Activated T-cell treated with anti-CD3 and anti-CD28 coated beads, Interleukin-2, amount 50 U/mL, for 4 hours (primary cell): ENCODE data around the gene ZNF618. TPM values are rescaled to one million over a fixed set of nuclear protein-coding genes. Genes with fewer than 3 reads are reported as not detected.

Source experiments
- ATAC-seq, 2 donors: fragments of 200-7000 bp; cut with Tn5 transposase; one replicate each; pipeline ENCODE4 v1.10.0; 2021
- DNase-seq: peaks from one replicate; pipeline ENCODE4 v3.0.0-alpha.2; 2020
- H3K27me3 Mint-ChIP-seq: one replicate; pipeline ENCODE4 v1.8.0; 2021; ENCODE audit warnings: low read depth, mixed read lengths
- H3K36me3 Mint-ChIP-seq: one replicate; pipeline ENCODE4 v1.8.0; 2022; ENCODE audit warnings: mixed read lengths; ENCODE audit not compliant: insufficient read depth
- H3K4me1 Mint-ChIP-seq: one replicate; pipeline ENCODE4 v1.8.0; 2021; ENCODE audit warnings: low read depth, mixed read lengths
- H3K4me3 Mint-ChIP-seq: one replicate; pipeline ENCODE4 v1.8.0; 2021; ENCODE audit warnings: mild to moderate bottlenecking, moderate library complexity, mixed read lengths
- H3K9me3 Mint-ChIP-seq: one replicate; pipeline ENCODE4 v1.8.0; 2021; ENCODE audit warnings: mixed read lengths
- total RNA-seq, 3 donors: library from RNA; stranded (reverse); gene quantifications; one replicate each; pipeline ENCODE4 v1.2.1, GENCODE V29; 2021

Gene ZNF618
- total RNA-seq, 3 donors from 2014 or later = 0.19 to 0.48 (median 0.21) TPM

DNA sequence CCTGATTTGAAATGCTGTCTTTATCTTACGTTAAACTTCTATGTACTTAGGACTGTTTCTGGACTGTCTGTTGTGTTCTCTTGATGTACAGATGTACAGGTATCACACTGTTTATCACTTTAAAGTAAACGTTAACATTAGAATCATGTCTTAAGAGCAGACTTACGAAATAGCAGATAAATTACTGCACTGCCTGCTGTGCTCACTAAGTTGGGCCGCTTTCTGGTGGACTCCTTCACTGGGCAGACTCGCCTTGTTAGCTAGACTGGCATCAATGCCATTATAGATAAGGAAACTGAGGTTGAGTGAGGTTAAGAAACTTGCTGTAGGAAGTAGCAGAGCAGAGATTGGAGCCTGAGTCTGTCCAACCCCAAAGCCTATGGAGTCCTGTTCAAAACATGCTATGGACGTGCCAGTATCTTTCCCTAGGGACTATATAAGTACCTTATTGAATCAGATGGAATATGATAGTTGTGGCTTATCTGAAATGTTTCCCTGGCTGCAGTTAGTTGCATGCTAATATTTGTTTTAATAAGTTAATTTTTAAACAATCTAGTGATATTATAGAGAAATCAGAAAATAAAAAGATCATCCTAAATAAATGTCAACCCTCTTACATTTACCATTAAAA lies 16.9 kb downstream of the ZNF618 start:
- Mint-ChIP-seq H3K4me3 (no peak overlapping the region), H3K36me3 (no peaks in the 10 kb centered on the region), H3K27me3 (no peaks in the 10 kb centered on the region), H3K9me3 (peaks cover 4% of the 10 kb centered on the region), H3K4me1 (peaks cover 3% of the 10 kb centered on the region)
- DNase-seq (no peak), ATAC-seq (no peak)

DNA sequence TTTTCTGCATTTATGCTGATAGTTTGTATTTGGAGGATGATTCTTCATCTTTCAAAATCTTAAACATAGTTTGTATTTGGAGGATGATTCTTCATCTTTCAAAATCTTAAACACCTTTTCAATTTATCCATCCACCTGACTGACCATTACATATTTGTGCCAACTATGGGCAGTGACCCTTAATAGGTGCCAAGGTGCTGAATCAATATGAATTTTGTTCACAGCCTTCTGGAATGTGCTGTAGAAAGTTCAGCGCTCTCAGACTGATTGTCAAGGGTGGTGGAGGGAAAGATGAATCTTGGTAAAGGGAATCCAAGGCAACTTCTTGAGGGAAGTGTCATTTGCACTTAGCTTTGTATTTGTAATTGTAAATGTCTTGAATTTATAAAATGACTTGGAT lies 18.1 kb downstream of the ZNF618 start:
- no peak for ATAC-seq
- Mint-ChIP-seq H3K9me3 (peaks cover 4% of the 10 kb centered on the region), H3K36me3 (no peaks in the 10 kb centered on the region), H3K4me3 (no peak overlapping the region), H3K4me1 (peaks cover 3% of the 10 kb centered on the region), H3K27me3 (peaks cover under 1% of the 10 kb centered on the region)
- no peak for DNase-seq

DNA sequence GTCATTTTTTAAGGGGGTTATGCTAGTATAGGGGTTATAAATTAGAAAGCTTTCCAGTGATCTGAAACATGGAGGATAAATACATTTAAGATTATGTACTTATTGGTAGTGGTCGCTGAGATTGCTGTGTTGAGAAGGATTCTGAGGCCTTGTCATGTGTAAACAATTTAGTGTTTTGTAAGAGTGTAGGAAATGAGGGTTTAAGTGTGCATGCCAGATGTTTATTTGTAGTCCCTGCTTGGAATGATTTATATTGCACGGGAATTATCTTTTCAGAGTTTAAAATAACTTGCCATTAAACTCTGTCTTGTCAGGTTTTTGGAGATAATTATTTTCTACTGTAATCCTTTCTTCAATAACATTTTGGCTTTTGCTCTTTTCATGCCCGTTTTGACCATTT lies 19.4 kb downstream of the ZNF618 start:
- Mint-ChIP-seq H3K36me3 (no peaks in the 10 kb centered on the region), H3K27me3 (peaks cover 2% of the 10 kb centered on the region), H3K4me1 (peaks cover 3% of the 10 kb centered on the region), H3K9me3 (peaks cover 4% of the 10 kb centered on the region), H3K4me3 (no peak overlapping the region)
- DNase-seq = no peak
- ATAC-seq = no peak

DNA sequence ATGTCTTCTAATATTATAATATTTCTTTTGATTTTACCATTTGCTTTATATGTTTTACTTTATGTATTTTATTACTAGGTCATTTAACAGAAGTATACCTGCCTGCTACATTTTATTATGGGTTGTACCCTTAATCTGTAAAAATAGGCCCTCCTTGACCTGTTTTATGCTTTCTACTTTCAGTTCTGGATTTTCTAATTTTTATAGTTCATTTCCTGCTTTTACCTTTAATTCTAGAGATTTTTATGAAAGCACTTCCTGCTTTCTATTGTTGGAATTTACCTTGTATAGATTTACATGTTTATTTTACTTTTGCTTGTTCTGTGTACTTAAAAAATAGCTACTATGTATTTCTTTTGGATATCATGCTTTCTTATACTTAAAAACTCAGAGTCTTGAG lies 20.6 kb downstream of the ZNF618 start:
- Mint-ChIP-seq H3K9me3 (no peaks in the 10 kb centered on the region), H3K4me3 (no peak overlapping the region)

DNA sequence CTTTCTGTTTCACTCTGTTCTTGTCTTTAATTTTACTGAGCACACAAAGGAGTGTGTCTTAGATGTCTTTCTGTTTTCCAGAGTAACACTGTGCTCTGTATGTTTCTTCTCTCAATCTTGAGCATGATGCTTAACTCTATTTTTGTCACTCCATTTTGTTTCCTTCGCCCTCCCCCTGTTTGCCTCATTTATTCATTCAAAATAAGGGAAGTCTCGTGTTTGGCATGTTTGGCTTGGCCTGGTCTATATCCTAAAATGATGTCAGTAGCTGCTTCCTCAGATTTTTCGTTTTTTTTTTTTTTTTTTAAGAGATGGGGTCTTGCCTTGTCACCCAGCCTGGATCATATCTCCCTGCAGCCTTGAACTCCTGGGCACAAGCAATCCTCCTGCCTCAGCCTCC lies 22.0 kb downstream of the ZNF618 start:
- Mint-ChIP-seq H3K27me3 (peaks cover 2% of the 10 kb centered on the region), H3K9me3 (peaks cover under 1% of the 10 kb centered on the region)

More for the DNA sequence above, 20.6 kb downstream of the ZNF618 start:
- no peaks in the 10 kb centered on the region for H3K36me3 Mint-ChIP-seq
- H3K27me3 Mint-ChIP-seq = peaks cover 2% of the 10 kb centered on the region
- peaks cover 3% of the 10 kb centered on the region for H3K4me1 Mint-ChIP-seq
- ATAC-seq = no peak
- no peak for DNase-seq

DNA sequence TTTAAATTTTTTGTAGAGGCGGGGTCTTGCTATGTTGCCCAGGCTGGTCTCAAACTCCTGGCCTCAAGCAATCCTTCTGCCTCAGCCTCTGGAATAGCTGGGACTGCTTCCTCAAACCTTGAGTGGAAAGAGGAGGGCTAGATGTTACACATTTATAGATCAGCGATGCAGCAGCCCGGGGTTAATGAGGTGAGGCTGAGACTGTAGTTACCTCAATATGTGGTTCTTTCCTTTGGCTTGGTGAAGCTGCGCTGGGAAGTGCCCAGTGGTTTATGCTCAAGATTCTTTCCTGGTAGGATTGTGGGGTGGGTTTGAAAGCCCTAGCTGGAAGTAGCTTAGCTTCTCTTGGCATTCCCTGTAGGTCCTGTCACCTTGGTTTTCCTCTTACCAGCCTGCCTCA lies 22.5 kb downstream of the ZNF618 start:
- Mint-ChIP-seq H3K4me3 (no peak overlapping the region), H3K27me3 (peaks cover 2% of the 10 kb centered on the region), H3K9me3 (peaks cover 5% of the 10 kb centered on the region), H3K4me1 (peaks cover 3% of the 10 kb centered on the region), H3K36me3 (no peaks in the 10 kb centered on the region)
- no peak for DNase-seq
- ATAC-seq = no peak

More for the DNA sequence above, 22.0 kb downstream of the ZNF618 start:
- peaks cover 3% of the 10 kb centered on the region for H3K4me1 Mint-ChIP-seq
- no peak overlapping the region for H3K4me3 Mint-ChIP-seq
- no peak for ATAC-seq
- H3K36me3 Mint-ChIP-seq = no peaks in the 10 kb centered on the region
- no peak for DNase-seq

DNA sequence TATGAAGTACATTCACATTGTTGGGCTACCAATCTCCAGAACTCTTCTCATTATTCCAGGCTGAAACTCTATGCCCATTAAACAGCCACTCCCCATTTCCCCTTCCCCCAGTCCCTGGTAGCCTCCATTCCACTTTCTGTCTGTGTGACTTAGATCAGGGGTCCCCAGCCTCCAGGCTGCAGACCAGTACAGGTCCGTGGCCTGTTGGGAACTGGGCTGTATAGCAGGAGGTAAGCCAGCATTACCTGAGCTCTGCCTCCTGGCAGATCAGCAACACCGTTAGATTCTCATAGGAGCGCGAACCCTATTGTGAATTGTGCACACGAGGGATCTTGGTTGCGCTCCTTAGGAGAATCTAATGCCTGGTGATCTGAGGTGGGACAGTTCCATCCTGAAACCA lies 23.1 kb downstream of the ZNF618 start:
- ATAC-seq = no peak
- no peak for DNase-seq
- no peaks in the 10 kb centered on the region for H3K36me3 Mint-ChIP-seq
- H3K27me3 Mint-ChIP-seq = peaks cover 2% of the 10 kb centered on the region
- peaks cover 12% of the 10 kb centered on the region for H3K9me3 Mint-ChIP-seq
- peaks cover 3% of the 10 kb centered on the region for H3K4me1 Mint-ChIP-seq
- no peak overlapping the region for H3K4me3 Mint-ChIP-seq

DNA sequence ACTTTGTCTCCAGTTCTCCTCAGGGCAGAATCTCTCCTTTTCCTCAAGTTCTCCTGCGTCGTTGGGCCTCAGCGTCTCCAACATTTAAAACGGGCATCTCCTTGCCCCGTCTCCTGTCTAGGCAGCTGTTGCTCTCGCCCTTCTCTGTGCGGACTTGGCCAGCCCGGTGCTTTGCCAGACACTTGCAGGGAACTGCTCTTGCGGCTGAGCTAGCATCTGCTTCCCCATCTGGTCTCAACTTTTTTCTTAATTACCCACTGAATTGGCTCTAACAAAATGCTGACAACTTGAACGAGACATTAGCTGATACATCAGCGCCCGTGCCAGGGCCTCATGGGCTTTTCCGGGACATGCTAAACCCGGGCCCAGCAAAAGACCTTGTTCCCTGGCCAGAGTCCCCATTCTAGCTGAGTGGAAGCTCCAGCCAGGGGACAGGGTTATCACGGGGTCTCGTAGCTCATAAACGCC lies 25.1 kb downstream of the ZNF618 start:
- Mint-ChIP-seq H3K4me3 (no peak overlapping the region), H3K36me3 (no peaks in the 10 kb centered on the region), H3K9me3 (peaks cover 18% of the 10 kb centered on the region), H3K4me1 (peaks cover 3% of the 10 kb centered on the region), H3K27me3 (peaks cover 2% of the 10 kb centered on the region)
- no peak for DNase-seq
- ATAC-seq = no peak

DNA sequence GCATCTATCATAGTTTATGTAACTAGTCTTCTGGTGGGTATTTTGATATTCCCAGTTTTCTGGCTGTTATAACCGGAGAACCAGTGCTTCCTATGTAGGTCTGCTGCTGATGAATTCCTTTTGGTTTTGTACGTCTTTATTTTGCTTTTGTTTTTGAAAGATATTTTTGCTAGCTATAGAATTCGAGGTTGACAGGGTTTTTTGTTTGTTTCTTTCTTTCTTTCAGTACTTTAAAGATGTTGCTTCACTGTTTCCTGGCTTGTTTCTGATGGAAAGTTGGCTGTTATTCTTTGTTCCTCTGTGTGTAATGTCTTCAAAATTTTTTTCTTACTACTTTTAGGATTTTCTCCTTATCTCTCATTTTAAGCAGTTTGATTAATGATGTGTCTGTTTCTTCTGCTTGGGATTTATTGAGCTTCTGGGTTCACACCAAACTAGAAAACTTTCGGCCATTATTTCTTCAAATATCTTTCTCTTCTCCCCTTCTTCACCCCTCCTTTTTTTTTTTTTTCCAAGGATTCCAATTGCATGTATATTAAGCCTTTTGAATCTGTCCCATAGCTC lies 27.5 kb downstream of the ZNF618 start:
- H3K9me3 Mint-ChIP-seq = peaks cover 18% of the 10 kb centered on the region
- H3K4me3 Mint-ChIP-seq = no peak overlapping the region
- H3K4me1 Mint-ChIP-seq = no peaks in the 10 kb centered on the region
- no peaks in the 10 kb centered on the region for H3K36me3 Mint-ChIP-seq
- no peak for DNase-seq
- ATAC-seq = no peak
- H3K27me3 Mint-ChIP-seq = peaks cover 2% of the 10 kb centered on the region

DNA sequence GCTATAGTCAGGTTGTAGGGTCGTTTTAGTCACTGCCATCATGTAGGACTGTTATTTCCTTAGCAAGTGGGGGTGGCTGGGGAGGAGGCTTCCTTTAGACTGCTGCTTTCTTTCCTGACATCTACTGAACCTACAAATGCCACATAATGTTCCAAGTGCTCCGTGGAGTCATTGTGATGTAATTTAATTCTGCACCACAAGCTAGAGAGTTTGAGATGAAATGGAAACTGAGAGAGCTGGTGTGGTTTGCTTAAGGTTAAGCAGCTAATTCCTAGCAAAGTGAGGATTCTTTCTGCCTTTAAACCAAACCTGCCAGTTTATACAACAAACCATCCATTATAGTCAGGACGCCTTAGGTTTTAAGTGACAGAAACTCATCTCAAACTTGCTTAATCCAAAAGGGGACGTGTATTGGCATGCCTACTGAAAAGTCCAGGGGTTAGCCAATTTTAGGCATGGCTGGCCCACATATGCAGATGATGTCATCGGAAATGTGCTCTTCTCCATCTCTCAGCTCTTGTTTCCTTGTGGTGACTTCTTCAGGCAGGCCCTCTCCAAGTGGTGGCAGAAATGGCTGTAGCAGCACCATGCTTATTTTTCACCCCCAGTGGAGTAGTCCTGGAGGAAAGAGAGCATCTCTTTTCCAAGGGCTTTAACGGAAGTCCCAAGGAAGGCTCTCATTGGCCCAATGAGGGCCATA lies 30.5 kb downstream of the ZNF618 start:
- no peaks in the 10 kb centered on the region for H3K36me3 Mint-ChIP-seq
- H3K4me3 Mint-ChIP-seq = no peak overlapping the region
- peaks cover 18% of the 10 kb centered on the region for H3K9me3 Mint-ChIP-seq
- H3K27me3 Mint-ChIP-seq = no peaks in the 10 kb centered on the region
- DNase-seq = no peak
- ATAC-seq = no peak
- H3K4me1 Mint-ChIP-seq = no peaks in the 10 kb centered on the region

DNA sequence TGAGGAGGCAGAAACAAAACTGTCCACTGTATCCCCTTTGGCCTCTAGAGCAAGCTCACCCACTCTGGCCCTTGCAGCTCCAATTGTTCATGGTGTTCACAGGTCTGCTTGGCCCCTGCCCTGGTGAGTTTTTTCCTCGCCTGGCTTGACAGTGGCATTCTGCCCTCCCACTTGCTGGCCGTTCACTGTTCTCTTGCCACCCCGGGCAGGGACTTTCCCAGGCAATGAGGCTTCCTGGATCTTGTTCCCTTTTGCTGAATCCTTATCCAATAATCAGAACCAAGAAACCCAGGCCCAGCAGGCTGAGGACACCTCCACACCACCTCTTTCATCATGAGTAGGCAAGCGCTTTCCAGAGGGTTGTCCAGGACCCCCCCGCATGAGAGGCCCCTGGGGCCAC lies 31.2 kb downstream of the ZNF618 start:
- Mint-ChIP-seq H3K4me1 (no peaks in the 10 kb centered on the region), H3K9me3 (peaks cover 18% of the 10 kb centered on the region), H3K27me3 (no peaks in the 10 kb centered on the region), H3K4me3 (no peak overlapping the region), H3K36me3 (no peaks in the 10 kb centered on the region)
- DNase-seq = no peak
- no peak for ATAC-seq

DNA sequence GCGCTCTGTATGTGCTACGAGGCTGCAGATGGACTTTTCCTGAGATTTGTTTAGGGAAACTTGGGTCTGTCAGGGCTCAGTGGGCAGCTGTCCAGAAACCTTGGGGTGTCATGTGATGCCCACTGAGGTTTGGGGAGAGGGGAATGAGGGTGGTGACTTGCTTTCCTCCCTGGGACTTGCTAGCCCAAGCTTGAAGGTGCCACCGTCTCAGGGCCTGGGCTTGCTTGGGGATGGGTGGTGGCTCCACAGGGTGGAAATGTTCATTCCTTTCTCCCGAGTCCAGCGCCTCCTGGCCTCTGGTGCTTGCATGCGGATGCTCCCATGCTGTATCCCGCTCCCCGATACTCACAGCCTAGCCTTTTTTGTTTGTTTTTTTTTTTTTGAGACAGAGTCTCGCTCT lies 33.3 kb downstream of the ZNF618 start:
- DNase-seq (no peak), ATAC-seq (no peak)
- no peaks in the 10 kb centered on the region for H3K27me3 Mint-ChIP-seq
- H3K4me3 Mint-ChIP-seq = no peak overlapping the region
- H3K9me3 Mint-ChIP-seq = peaks cover 5% of the 10 kb centered on the region
- no peaks in the 10 kb centered on the region for H3K36me3 Mint-ChIP-seq
- no peaks in the 10 kb centered on the region for H3K4me1 Mint-ChIP-seq

DNA sequence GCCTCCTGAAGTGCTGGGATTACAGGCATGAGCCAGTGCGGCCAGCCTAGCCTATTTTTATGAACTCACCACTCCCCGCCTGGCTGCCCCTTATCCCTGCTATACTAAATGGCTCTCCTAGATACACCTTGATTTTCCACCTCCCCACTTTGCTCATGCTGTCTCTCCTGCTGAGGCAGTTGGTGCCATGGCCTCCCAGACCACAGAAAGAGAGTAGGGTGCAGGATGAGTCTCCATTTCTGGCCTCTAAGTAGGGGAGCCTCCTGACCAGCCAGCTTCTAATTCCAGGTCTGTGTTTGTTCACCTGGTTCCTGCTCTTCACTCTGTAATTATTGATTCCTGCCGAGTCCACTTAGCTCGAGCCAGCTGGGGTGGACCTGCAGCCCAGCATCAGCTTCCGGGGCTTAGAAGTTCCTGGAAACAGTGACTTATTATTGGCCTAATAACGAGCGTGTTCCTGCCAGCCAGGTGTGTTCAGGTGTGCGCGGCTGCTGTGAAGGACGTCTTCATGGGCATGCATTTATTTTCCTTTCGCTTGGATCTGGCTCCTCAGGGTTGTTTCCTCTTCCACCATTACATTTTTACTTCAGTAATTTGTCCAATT lies 34.0 kb downstream of the ZNF618 start:
- DNase-seq = no peak
- Mint-ChIP-seq H3K4me3 (no peak overlapping the region), H3K36me3 (no peaks in the 10 kb centered on the region)

DNA sequence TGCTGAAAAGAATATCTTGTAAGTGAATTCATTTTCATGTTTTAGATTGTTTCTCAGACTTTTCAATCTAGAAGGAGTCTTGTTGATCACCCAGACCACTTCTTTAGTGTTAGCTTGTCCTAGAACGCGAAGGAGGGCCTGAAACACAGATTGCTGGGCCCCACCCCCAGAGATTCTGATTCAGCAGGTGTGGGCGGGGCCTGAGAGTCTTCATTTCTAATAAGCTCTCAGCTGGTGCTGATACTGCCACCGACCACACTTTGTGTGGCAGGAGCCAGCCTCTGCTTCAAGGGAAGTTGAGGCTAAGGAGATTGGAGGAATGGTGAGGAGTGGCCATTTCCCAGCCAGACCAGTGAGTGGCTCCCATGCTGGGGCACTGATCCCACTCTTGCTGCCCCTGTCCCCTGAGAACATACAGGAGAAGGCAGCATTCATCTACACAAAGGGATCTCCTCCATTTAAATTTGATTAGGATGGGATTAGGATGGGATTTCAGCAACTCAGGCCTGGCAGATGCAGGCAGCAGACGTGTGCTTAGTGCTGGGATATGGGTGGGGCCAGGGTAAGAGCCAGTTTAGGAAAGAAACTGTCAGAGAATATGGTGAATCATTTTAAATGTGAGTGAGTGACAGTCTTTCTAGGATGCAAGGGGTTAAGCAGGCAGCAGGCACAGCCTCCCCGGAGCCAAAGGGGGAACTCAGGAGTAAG lies 35.9 kb downstream of the ZNF618 start:
- Mint-ChIP-seq H3K9me3 (no peaks in the 10 kb centered on the region), H3K36me3 (no peaks in the 10 kb centered on the region), H3K27me3 (no peaks in the 10 kb centered on the region), H3K4me3 (no peak overlapping the region), H3K4me1 (no peaks in the 10 kb centered on the region)
- DNase-seq (no peak), ATAC-seq (no peak)

More for the DNA sequence above, 34.0 kb downstream of the ZNF618 start:
- Mint-ChIP-seq H3K4me1 (no peaks in the 10 kb centered on the region), H3K27me3 (no peaks in the 10 kb centered on the region), H3K9me3 (no peaks in the 10 kb centered on the region)
- no peak for ATAC-seq
